Smooth muscle cell of the brain vasculature (primary cell): ENCODE data around the gene CRLF1.

Experiments
- DNase-seq: peaks from one replicate; pipeline ENCODE4 v3.0.0-alpha.2; 2012; ENCODE audit warnings: low read depth, low spot score

Gene CRLF1

GRCh38 chr19:18606281-18607225 lies at the start of gene CRLF1:
CRLF1 (minus strand) TSS chr19:18606799; CDS start chr19:18606656, 143 bp downstream.
- DNase-seq, result no peak

- DNase-seq, result no peak
Observed at GRCh38 chr19:18655173-18655844, 48.7 kb upstream of the CRLF1 start.

DNA sequence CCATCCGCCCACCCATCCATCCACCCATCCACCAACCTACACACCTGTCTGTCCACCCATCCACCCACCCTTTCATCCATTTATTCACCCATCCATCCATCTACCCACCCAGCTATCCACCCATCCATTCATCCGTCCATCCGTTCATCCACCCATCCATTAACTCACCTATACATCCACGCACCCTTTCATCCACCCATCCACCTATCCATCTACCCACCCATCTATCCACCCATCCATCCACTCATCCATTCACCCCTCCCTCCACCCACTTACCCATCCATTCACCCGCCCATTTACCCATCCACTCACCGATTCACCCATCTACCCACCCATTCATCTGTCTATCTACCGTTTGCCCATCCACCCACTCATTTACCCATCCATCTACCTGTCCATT lies 47.9 kb upstream of the CRLF1 start:
- DNase-seq, result no peak

- DNase-seq, result no peak
Observed at GRCh38 chr19:18653853-18654252, 47.3 kb upstream of the CRLF1 start.

- no peak for DNase-seq
Observed at GRCh38 chr19:18651733-18652132, 45.1 kb upstream of the CRLF1 start.

DNA sequence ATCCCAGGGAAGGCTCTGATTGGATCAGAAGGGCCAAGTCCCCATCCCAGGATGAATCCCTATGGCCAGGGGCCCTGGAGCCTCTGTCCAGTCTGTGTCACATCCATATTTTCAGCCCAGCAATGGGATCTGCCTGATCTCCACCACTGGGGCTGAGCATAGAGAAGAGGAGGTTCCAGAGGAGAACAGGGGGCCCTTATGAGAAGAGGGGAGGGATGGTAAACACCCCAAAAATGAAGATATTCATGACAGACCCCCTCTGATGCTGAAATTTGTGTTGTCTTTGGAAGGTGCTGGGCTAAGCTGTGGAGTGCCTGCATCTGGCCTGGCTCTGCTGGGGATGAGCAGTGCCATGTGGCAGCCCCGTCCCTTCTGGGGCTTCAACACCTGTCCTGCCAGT lies 44.7 kb upstream of the CRLF1 start:
- no peak for DNase-seq

DNA sequence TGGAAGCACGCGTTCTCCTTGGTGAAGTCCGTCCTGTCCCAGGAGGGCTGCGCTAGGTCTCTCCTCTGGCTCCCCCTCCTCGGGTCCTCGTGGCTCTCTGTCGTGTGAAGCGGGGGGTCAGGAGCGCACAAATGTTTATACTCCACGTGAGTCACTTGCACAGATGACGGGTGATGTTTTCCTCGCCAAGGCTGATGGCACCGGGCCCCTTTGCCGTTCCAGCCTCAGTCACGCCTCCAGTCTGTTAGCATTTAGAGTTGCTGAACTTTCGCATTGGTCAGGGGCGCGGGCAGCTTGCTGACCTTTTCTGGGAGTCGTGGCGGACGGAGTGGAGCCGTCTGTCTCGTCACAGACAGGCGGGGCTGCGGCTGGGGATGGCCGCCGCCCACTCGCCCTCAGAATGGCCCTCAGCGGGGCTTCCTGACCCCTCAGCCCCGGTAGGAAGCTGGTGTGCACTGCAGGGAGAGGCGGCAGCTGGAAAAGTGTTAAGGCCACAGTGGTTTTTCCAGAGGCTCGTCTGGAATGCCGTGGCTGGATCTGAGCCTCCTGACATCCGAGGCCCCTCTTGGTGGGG lies 44.0 kb upstream of the CRLF1 start:
- DNase-seq, result no peak

GRCh38 chr19:18650021-18650390 lies 43.4 kb upstream of the CRLF1 start:
- no peak for DNase-seq

- DNase-seq, result peak; percentile 66
Observed at GRCh38 chr19:18649371-18650020, 42.9 kb upstream of the CRLF1 start.

DNA sequence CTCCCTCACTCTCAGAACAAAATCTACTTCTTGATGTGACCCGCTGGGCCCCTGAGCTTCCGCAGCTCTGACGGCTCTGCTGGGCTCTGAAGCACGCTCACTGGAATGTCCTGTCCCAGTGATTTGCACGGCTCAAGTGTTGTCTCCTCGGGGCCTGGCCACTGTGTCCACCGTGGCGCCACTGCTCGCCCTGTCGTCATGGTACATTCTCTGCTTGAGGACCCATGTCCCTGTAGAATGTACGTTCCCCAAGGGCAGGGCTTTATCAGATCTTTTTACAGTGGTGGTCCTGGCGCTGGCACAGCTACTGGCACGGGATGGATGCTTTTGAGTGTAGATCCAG lies 42.3 kb upstream of the CRLF1 start:
- DNase-seq, result no peak

DNA sequence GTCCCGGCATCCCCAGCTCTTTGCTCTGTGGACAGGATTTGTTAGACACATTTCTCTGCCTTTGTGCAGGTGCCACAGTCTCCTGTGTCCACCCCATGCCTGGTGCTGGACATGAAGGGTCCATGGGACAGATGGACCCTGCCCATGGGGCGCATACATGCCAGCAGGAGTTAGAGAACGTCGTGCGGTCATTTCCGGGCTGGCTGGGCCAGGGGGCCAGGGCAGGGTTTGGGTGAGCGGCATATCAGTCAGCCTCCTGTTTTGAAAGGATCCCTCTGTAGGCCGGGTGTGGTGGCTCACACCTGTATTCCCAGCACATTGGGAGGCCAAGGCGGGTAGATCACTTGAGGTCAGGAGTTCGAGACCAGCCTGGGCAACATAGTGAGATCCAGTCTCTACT lies 41.2 kb upstream of the CRLF1 start:
- no peak for DNase-seq

DNA sequence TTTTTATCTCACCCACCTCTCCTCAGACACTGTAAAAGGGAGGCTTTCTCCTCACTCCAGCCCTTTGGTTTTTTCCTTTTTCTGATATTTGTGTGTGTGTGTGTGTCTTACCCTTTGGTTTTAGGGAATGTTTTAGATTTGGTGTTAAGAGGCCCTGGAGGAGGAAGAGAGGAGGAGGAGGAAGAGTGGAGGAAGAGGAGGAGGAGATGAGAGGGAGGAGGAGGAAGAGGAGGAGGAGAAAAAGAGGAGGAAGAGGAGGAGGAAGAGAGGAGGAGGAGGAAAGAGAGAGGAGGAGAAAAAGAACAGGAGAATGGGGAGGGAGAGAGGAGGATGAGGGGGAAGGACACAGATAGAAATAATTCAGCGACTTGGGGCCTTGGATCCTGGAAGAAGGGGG lies 40.8 kb upstream of the CRLF1 start:
- no peak for DNase-seq

DNA sequence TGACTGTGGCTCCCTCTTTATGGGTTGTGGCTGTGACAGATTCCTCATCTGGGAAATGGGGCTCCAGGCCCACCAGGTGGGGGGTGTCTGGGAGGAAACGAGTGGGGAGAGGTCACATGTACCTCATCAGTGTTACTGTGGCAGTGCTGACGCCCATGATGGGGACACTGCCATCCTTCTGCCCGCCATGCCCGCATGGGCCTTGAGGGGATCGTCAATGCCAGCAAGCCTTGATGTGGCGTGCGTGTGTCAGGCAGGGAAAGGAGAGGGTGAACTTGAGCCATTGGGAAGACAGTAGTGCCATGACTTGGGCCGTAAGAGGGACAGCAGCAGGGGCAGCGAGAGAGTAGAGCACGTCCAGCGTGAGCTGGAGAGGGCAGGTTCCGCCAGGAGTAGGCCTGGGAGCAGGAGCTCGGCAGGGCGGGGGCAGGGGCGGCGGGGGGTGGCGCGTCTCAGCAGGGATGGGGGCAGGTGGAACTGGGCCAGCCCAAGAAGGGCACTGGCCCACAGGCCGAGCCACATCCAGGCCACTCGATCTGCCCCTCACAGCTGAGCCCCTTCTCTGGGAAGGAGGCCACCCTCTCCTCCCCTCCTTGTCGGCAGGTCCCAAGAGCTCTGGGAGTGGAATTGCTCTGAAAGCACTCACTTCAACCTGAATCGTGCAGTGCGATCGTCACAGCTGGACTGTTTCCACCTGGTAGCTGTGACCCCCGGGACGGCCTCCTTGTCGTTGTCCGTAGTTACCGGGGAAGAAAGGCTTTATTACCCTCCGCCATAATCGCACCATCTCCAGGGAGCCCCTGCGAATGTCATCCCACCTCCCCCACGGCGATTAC lies 40.2 kb upstream of the CRLF1 start:
- DNase-seq, result no peak

DNA sequence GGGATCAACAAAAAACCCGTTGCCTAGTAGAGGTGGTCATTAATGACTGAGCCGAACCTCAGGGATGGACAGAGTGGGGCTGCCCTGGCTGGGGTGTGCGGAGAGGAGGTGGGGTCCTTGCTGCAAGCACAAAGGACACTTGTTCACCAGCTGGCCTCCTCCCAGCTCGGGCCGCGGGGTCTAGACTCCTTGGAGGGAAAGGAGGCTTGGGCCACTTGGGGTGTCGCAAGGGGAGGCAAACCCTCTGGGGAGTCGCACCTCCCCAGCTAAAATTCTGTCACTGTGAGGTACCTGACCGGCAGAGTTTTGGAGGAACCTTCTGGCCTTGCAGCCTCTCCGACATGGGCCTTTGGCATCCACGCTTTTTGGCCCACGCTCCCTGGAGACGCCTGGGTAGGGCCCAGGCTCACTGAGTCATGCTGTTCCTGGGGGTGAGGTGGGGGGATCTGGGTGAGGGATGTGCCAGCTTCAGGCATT lies 38.5 kb upstream of the CRLF1 start:
- no peak for DNase-seq

GRCh38 chr19:18644196-18645034 lies 37.8 kb upstream of the CRLF1 start:
- no peak for DNase-seq

GRCh38 chr19:18639706-18640243 lies 33.2 kb upstream of the CRLF1 start:
- no peak for DNase-seq

DNA sequence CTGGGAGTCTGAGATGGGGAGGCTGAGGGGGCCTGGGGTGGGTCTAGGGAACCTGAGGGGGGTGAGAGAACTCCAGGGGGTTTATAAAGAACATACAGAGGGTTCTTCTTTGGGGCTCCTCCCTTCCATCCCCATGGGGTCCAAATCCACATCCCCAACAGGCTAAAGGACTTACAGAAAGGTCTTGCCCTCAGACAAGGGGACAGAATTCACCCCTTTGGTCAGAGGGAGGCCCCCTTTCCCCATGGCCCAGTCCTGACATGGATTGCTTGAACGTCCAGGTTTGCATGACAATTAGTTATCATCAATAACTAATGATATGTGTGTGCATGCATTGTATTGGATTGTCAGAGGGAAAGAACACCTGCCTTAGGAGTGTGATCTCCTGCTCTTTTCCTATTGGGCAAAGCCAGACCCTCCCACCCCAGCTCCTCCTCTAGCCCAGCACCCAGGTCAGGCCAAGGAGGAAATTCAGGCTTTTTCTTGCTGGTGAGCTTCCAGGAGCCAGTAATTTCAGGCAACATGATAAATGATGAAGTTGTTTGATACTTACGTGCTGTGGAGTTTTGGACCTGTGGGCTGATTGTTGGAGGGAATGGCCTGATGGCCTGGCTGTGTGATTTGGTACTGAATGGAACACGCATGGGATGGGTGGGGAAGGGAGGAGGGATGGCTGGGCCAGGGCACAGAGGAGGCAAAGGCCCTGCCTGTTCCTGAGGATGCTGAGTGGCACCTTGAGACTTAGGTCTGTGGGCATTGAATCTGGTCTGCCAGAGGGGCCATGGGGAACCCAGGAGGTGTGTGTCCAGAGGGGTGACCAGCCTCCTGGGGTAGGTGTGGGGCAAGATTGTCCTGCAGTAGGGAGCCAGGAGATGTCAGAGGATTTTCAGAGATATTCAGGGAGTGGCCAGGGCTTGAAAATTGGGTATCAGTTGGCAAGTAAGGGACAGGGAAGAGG lies 31.4 kb upstream of the CRLF1 start:
- no peak for DNase-seq

DNA sequence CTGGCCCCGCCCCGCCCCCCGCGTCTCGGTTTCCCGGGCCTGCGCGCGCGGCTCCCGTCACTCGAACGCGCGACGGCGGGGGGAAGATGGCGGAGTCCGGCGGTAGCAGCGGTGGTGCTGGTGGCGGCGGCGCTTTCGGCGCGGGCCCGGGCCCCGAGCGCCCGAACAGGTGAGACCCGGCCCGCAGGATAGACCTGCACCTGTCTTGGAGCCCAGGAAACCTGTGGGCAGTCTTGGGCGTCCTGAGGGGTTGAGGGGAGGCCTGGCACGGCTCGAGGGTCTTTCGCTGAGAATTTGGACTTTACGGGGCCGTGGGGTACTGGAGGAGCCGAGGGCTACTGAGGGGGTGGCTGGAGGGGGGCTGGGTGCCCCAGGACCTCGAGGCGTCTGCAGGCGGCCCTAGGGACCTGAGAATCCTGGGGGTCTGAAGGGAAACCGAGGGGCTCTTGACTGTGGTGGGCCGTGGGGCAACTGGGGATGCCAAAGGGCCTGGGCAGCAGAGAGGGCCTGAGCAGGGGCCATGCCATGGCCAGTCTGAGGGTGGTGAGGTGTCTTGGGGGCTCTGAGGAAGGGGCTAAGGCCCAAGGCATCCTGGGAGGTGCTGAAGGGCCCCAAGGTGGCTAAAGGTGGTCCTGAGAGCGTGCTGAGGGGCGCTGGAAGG lies 30.5 kb upstream of the CRLF1 start, which contains the start of gene KLHL26:
TSS of gene KLHL26 (plus strand) at position 60 of the 661 bp plus-strand sequence. CDS start at position 87, 27 bp downstream.
- DNase-seq, result no peak
